Measurements from ENCODE around the gene ASB8. TPM values are rescaled to one million over a fixed set of nuclear protein-coding genes. Genes with fewer than 3 reads are reported as not detected.
"Not testable (repeated sequence)": the region's sequence is repeated elsewhere in the genome, so short reads cannot be mapped to it uniquely, and the experiment has no call there.

ASB8 gene
- total RNA-seq, 6 experiments from 2014 or later = 30.9 to 41.8 (median 34.6) TPM

DNA sequence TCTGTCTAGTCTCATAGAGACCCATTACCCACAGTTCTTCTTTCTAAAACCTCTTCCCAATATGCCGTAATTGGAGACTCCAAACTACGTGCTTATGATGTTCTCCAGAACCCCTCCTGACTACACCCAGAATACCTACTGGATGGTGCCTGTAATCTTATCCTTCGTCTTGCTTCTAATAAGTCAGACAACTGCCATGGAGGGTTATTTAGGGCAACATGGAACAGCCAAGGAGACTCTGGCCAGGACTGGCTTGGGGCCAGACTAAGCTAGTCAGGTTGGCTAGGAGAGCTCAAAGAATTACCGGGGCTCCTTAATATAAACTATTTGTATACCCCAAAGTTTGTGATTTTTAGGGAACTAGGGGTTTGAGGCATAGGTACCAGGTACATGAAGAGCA, 31.3 kb downstream of the ASB8 start:
- DNase-seq = no peak
- Mint-ChIP-seq H3K27ac (no peak overlapping the region; the same call in 1 of the 2 replicates), H3K4me3 (no peak overlapping the region), H3K9me3 (no peaks in the 10 kb centered on the region), H3K4me1 (ENCODE audit: low read depth) (peaks cover 9% of the 10 kb centered on the region; the same call in 1 of the 2 replicates), H3K27me3 (ENCODE audit: insufficient read depth) (no peaks in the 10 kb centered on the region; the same call in none of the 2 replicates), H3K36me3 (ENCODE audit: low read depth) (peaks cover 32% of the 10 kb centered on the region)
- no peak for TF ChIP-seq CTCF (IDR thresholded peaks at IDR 0.05)

GRCh38 chr12:48125542-48125941, 31.8 kb downstream of the ASB8 start:
- H3K9me3 Mint-ChIP-seq; H3K27ac Mint-ChIP-seq; DNase-seq; H3K4me3 Mint-ChIP-seq; H3K27me3 Mint-ChIP-seq (ENCODE audit: insufficient read depth): not testable (repeated sequence)
- peaks cover 32% of the 10 kb centered on the region for H3K36me3 Mint-ChIP-seq (ENCODE audit: low read depth)
- H3K4me1 Mint-ChIP-seq (ENCODE audit: low read depth) = peaks cover 13% of the 10 kb centered on the region

DNA sequence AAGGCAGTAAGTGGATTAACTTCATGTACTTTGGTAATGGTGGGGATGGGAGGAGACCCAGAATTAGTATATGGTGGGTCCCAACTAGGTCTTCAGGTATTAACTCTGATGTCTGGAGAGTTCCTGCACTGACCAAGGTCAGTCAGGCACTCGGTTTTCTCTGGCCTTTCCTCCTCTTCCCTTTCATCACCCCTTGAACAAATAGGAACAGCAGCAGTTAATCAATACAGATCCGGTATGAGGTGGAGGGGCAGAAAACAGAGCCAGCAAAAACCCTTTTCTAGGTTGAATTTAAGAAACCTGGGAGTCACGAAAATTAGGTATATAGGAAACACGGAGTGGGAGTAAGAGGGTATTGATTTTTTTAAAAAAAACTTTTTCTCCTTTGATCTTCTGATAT, 34.1 kb downstream of the ASB8 start:
- H3K4me1 Mint-ChIP-seq (ENCODE audit: low read depth) = peaks cover 26% of the 10 kb centered on the region
- no peak overlapping the region for H3K27ac Mint-ChIP-seq
- peaks cover 18% of the 10 kb centered on the region for H3K36me3 Mint-ChIP-seq (ENCODE audit: low read depth)
- DNase-seq = no peak
- H3K9me3 Mint-ChIP-seq = no peaks in the 10 kb centered on the region
- H3K27me3 Mint-ChIP-seq (ENCODE audit: insufficient read depth) = no peaks in the 10 kb centered on the region; the same call in 1 of the 2 replicates
- TF ChIP-seq CTCF (IDR thresholded peaks at IDR 0.05) = no peak
- H3K4me3 Mint-ChIP-seq = no peak overlapping the region

- no peak for DNase-seq
- Mint-ChIP-seq H3K27me3 (ENCODE audit: insufficient read depth) (no peaks in the 10 kb centered on the region; the same call in 1 of the 2 replicates), H3K9me3 (no peaks in the 10 kb centered on the region), H3K27ac (no peak overlapping the region), H3K4me1 (ENCODE audit: low read depth) (peaks cover 27% of the 10 kb centered on the region), H3K36me3 (ENCODE audit: low read depth) (peaks cover 15% of the 10 kb centered on the region), H3K4me3 (no peak overlapping the region)
- TF ChIP-seq CTCF (IDR thresholded peaks at IDR 0.05) = no peak
Measured at GRCh38 chr12:48122065-48122834, 35.1 kb downstream of the ASB8 start.

- DNase-seq = no peak
- H3K27ac Mint-ChIP-seq = no peak overlapping the region
- no peaks in the 10 kb centered on the region for H3K9me3 Mint-ChIP-seq
- H3K4me1 Mint-ChIP-seq (ENCODE audit: low read depth) = peaks cover 27% of the 10 kb centered on the region
- no peak overlapping the region for H3K4me3 Mint-ChIP-seq
- TF ChIP-seq CTCF (IDR thresholded peaks at IDR 0.05) = no peak
- peaks cover 8% of the 10 kb centered on the region for H3K36me3 Mint-ChIP-seq (ENCODE audit: low read depth)
- H3K27me3 Mint-ChIP-seq (ENCODE audit: insufficient read depth) = peaks cover 2% of the 10 kb centered on the region; the same call in 1 of the 2 replicates
Measured at GRCh38 chr12:48121522-48121921, 35.8 kb downstream of the ASB8 start.

DNA sequence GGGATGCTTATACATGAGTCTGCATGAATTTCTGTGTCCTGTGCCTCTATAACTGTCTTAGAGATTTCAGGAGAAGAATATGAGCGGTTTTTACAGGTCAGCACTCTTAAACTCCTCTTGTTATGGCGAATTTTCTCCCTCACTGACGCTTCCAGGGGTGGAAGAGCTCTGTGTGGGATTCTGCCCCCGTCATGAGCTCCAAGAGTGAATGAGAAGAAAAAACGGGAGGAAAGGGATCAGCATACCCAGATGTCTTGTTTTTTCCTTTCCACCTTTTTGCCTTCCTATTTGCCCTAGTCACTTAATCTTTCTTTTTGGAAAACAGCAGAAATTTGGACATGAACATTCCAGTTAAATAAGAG, 37.5 kb downstream of the ASB8 start:
- Mint-ChIP-seq H3K27ac (peak overlapping the region; percentile 87), H3K36me3 (ENCODE audit: low read depth) (no peaks in the 10 kb centered on the region; the same call in 1 of the 2 replicates), H3K9me3 (no peaks in the 10 kb centered on the region), H3K27me3 (ENCODE audit: insufficient read depth) (peaks cover 9% of the 10 kb centered on the region), H3K4me1 (ENCODE audit: low read depth) (peaks cover 32% of the 10 kb centered on the region), H3K4me3 (peak overlapping the region; percentile 99)
- DNase-seq = no peak
- no peak for TF ChIP-seq CTCF (IDR thresholded peaks at IDR 0.05)

Data from HFFc6 (cell line).